NCI-H345 (cell line): ENCODE data around the gene CHDH.
A peak's percentile ranks its signal among the peaks of the same experiment; 100 is the strongest.

Experiments
- DNase-seq: peaks from one replicate; lab custom pipeline; 2025; lab: John Stamatoyannopoulos, UW

Gene CHDH

DNA sequence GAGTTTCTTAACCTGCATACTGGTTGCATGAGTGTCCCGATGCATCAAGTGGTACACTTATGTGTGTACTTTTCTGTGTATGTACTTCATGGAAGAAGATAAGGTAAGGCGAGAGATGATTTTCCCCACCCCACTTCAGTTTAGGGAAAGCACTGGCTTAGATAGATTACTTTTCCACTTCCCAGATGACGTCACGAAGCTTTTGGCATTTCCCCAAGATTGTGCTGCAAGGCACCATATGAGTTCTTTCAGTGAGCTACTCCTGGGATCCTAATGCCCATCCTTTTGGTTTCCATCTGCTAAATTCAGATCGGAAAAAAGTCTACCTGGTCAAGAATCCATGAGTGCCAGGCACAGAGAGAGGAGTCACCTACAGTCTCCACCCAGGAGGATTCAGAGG, 4.7 kb upstream of the CHDH start:
- DNase-seq: no peak

DNA sequence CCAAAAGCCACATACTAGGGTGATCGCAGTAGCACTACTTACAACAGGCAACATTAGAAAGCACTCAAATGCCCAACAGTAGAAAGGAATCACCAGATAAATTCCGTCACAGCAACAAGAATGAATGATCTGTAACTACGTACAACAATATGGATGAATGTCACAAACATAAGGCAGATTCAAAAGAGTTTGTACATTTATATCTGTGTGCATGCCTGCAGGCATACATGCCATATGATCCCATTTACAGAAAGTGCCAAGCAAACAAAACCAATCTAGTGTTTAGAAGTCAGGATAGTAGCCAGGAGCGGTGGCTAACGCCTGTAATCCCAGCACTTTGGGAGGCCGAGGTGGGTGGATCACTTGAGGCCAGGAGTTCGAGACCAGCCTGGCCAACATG, 3.7 kb upstream of the CHDH start:
- no peak for DNase-seq

DNA sequence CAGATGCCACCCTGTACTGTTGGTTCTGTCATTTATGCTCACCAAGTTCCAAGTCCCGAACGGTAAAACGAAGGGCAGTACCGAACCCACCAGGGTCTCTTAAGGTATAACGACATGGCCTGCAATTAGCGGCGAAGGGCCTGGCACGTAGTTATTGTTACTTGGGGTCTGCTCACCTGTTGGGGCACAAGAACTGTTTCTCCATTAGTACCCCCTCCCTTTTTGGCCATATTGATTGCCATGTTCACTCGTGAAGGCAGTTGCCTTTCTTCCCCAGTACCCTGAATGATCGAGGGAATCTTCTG, 584 bp upstream of the CHDH start:
- no peak for DNase-seq

DNA sequence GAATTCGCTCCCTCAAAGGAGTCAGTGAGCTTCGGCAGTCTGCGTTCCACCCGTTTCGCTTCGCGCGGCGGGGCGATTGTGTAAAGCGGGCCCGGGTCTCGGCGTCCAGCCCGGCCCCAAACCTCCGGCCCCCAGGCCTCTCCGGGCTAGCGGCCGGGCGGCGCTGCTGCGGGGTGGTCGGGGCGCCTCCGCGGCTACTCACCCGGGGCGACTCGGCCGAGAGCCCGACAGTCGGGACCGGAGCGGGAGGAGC, 412 bp downstream of the CHDH start:
- DNase-seq: no peak

DNA sequence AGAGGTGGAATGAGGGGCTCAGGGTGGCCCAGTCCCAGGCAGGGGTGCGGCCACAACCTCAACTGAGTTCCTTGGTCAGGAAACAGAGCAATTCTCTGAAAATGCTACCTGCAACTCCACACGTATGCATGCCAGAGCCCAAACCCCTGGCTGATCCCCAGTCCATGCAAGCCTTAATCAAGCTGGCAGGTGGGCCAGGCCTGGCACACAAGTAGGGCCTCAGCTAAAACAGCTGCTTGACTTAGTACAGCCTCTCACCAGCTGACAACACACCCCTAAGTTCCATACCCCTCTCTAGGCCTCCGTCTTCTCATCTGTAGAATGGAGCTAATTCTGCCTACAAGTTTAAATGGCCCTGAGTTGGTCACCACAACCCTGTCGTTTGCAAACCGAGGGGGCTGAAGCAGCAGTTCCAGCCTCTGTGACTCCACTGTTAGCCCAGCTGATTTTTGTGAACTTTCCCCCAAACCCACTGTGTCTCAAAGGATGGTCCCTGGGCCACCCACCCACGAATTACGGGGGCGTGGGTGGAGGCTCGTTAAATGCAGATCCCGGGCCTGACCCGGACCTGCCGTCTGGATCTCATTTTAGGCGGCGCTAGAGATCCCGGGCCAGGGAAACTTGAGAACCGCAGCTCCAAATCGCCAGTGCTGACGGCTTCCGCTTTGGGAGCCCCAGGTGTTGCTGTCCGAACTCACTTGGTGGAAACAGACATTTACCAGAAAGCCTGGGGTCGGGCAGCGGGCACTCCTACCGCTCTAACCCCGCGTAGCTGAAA, 927 bp downstream of the CHDH start:
- DNase-seq: peak; percentile 17

DNA sequence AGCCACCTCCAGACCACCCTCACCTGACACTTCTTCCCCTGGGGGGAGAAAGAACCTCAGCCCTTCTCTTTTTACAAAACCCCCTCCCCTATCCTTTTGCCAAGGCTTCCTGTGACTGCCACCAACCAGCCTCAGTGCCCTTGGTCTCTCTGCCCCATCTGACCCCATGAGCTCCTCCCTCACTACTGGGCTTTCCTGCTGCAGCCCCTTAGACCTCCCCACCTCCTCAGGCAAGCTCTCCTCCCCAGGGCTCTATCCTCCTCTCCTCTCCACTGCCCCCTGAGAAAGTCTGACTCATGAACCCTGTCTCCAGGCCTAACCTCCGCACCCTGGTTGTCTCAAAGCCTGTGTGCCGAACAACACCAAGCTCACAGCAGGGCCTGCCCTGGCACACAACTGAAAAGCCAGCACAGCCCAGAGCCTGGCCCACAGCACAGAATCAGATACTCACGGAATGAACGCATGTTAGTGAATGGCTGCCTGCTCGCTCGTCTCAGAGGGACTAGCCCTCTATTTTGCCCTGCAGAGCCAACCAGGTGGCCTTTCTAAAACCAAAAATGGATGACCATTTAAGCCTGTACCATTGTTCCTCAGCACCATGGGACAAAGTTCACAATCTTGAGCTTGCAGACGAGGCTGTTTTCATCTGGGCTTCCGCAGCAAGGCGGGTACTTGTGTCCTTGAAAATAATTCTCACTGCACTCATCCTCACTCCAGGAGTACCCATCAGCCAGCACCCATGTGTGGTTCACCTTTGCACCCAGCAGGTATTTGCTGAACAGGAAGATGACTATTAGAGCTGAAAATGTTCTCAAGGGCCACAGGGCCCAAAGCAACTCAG, 1.7 kb downstream of the CHDH start:
- no peak for DNase-seq

DNA sequence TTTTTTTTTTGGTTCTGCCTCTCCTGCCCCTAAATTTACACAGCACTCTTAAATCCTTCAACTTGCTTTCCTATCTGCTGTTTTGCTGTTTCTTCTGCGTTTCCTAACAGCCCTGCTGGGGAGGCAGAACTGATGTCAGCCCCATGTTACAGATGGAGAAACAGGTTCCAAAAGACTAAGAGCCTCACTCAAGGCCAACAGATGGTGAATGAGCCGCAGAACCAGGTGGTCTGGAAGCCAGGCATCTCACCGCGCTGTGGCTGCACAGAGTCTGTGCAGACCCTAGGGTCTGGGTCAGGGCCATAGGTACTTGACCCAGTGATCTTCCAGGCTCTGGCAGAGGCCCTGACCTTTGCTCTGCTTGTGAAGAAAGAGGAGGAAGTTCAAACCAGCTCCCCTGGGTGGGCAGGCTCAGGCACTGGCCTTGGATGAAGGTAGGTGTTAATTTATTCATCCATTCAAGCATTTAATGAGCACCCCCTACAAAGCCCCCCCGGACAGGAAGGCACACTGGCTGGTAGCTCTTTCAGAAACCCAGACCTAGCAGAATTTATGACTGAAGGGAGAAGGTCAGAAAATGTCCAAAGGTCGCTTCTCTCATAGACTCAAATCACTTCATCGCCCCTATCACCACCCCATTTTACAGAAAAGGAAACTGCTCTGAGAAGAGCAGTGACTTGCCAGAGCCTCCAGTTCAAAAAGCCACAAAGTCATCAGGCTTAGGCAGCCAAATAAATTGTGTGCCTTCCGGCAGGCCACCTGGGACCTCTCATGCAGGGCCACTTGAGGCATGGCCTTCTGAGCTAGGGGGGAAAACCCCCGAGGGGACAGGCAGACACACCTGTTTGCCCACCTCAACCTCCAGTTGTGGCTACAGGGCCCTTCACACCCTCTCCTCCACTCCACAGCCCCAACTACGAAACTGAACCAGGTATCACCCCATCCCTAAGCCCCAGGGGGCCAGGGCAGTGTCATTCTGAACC, 2.7 kb downstream of the CHDH start:
- no peak for DNase-seq

DNA sequence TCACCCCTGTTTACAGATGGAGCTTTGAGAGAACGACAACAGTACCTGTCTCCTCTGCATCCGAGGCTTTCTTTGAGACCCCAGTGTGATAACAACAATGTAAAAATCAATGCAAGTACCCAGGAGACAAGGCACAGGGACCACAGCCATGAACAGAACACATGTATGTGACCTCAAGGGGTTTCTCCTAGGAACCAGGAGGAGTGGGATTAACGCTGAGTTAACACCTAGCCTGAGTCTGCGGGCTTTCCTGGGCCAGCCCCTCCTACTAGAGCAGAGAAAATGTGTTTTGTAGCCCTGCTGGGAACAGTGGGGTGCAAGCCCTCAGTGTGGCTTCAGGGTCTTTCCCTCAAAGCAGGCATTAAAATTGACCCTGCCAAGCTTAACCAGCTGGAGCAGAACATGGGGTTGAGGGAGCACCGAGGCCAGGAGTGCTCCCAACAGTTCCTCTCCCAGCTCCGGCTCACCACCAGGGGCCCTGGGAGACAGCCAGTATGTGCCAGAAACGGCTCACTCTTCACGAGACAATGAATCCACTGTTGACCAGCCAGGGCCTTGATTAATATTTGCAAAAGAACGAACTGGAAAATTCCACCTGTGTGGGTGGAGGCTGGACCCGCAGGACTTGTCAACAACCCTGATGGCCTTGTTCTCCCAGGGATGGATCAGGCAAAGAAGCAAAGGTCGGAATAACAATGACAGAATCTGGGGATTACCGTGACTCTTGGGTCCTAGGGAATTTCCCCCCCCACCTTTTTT, 3.6 kb downstream of the CHDH start:
- peak; percentile 44 for DNase-seq

DNA sequence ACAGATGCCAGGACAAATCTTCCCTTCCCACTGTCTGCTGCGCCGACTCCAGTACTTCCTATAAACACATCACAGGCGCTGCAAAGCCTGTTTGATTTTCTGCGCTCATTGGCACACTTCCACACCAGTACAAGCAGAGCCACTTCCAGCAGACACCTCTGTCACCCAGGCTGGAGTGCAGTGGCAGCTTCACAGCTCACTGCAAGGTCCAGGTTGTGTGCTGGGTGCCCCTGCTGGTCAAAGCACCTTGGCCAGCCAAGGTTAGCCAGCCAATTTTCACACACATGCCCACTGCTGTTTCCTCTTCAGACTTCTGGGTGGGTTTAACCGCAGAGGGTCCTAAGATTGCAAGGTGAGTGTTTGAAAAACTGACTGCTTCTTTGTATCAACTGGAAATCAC, 4.9 kb downstream of the CHDH start:
- no peak for DNase-seq

DNA sequence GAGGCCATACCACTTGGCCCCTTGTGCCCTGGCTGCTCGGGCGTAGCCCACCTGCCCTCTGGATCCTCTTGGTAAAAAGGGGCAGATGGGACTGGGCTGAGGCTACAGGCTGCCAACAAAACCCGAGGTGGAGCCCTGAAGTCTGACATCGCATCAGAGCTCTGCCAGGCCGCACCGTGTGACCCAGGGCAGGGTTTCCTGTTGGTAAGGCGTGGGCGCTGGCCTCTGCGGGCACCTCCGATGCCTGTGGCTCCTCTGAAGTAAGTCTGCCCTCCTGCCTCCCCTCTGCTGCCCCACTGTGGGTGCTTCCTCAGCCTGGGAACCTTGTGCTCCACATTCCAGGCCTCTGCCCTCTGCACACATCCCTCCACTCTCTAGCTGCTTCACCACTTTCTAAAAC, 8.9 kb downstream of the CHDH start:
- DNase-seq: no peak

DNA sequence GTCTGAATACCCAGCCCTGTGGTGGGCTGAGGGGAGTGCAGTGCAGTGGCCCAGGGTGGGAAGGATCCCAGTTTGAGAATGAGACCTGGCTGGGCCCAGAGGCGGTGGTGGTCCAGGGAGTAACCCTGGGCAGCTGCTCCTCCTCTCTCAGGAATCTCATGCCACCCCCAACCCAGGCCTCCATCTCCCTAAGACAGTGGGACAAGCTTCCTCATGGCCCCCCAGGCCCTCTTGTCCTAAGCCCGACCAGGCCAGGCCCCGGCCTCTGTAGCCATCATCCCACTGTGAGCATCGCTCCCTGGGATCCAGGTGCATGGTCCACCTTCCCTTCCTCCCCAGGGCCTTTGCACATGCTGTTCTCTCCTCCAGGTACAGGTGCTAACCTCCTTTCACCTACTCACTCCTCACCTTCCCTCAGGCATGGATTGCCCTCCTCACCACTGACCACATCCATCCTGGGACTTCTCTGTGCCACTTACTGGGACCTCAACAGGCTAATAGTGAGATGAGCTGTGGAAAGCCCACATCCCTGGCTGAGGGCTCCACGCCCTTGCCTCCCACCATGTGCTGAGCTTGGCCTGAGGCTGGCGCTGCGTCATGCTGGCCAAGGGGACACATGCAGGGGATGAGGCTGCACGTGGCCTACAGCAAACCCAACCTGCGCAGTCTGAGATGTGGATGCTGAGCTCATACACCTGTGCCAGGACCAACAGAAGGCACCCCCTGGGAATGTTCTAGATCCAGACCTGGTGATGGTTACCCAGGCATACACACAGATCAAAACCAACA, 9.9 kb downstream of the CHDH start:
- DNase-seq: no peak

DNA sequence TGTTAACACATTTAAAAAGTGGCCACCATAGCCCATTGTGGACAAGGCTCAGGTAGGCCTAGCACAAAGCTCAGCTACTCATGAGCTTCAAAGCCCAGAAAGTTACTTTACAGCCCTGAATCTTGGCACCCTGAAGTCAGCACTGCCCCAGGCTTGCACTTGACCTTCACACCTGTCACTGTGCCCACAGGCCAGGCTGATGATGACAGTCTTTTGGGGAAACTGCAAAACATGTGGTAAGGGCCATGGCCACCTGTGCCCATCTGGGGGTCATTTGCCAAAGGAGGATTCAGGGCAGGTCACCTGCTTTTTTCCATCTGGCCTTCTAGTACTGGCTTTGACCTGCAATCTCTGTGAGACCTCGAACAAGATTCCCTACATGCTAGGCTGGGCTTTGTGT, 11.0 kb downstream of the CHDH start:
- DNase-seq: no peak

DNA sequence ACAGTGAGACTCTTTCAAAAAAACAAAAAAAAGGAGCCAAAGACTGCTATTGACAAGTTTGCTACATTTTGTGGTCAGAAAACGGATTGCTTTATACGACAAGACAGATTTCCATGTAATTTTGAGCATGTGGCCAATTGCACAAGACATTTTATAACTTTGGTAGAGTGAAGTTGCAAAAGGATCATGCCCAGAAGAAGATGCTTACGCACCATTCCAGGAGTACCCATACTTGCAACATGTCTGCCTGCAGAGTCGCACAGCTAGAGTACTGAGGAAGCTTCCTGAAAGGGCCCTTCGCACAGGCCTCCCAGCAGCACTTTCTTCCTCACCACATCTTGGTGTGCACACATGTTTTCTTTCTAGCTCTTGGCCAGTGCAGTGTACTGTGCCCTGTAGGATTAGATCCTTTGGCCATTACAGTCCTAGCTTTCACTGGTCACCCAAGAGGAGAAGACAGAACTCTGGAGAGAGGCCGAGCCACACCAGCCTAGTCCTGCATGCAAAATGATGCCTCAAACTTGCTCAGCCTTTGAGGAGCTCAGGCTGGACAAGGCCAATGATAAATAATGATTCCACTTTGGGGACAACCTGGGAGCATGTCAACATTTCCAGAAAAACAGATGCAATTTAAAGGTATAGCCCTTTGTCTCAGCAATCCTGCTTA, 11.7 kb downstream of the CHDH start:
- DNase-seq: no peak

DNA sequence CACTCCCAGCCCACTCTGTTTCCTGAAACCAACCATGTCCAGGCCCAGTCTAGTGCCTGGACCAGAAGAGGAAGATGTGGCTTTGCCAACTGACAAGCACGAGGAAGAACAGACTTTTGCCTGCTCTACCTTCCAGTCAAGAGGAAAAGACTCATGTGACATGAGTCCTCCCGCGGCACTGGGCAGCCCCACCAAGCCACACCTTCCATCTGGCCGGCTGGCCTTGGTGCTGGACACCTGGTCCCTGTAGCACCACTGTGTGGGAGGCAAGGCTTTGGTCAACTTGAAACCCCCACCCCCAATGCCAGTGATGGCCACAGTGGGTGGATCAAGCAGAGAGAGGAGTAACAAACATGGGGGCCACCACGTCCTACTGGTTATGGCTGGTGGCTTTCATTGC, 12.5 kb downstream of the CHDH start:
- DNase-seq: no peak

DNA sequence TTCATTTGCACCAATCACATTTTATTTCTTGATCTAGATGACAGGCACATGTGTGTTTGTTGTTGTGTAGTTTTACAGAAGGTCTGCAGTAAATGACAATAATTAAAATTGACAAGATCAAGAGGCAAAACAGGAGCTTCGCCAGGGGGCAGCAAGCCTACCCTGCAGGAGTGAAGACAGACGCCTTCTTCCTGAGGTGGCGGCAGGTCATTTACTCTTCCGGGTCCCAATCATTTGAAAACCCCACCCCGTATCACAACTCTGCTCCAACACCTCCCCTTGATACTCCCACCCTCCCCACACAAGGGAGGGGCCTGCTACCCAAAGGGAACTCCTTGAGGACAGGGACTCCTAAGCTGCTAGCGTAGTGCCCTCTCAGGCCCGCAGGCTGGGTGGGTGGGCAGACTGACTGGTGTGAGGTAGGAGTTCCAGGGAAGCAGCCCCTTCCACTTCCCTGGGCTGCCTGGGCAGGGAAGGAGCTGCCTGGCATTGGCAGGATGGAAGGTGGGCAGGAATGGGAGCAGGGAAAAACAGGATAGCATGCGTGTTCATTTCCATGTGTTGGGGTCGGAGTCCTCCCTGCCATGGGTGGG, 13.1 kb downstream of the CHDH start:
- no peak for DNase-seq

DNA sequence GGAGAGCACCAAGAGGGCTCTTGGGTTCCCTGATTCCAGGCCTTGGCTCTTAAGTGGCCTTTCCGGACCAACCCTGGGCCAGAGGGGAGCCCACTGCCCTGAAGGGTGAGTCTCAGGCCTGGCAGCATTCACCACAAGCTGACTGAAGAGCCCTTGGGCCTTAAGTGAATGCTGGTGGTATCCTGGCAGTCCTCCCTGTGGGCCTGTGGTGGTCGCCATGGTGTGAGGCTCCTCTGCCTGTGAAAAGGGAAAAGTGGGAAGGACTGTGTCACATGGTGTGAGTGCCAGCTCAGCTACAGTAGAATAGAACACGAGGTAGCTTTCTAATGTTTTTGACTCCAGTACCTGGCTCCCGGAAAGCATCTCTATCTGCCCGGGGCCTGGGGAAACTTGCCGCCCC, 15.3 kb downstream of the CHDH start:
- no peak for DNase-seq

DNA sequence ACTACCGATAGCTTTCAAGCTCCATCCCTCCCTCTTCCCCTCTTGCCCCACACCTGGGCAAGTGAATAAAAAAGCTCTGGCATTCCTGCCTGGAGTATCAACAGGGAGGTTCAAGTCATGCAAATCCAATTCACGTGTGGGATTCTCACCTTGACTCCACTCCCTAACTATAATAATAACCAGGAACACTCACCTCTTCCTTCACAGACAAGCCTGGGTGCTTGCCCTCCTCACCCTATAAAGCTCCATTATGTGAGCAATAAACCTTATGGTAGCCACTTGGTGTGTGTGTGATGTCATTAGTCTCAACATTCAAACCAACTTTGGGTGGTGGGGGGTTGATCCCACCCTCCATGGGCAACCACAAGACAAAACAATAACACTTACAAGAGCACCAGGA, 16.6 kb downstream of the CHDH start:
- no peak for DNase-seq

DNA sequence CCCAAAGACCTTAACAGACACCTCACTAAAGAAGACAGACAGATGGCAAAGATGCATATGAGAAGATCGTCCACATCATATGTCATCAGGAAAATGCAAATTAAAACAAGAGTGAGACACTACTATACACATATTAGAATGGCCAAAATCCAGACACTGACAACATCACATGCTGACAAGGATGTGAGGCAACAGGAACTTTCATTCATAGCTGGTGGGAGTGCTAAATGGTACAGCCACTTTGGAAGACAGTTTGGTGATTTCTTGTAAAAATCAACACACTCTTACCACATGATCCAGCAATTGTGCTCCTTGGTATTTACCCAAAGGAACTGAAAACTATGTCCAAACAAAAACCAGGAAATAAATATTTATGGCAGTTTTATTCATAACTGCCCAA, 17.6 kb downstream of the CHDH start:
- DNase-seq: no peak

DNA sequence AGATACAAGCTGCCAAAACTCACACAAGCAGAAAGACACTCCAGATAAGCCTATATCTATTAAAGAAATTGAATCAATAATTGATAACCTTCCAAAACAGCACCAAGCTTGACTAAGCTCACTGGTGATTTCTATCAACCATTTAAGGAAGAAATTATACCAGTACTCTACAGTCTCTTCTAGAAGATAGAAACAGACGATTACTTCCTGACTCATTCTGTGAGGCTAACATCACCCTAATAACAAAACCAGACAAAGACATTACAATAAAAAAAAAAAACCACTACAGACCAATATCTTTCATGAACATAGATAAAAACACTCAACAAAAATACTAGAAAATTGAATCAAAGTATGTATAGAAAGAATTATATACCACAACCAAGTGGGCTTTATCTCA, 20.2 kb downstream of the CHDH start:
- DNase-seq: no peak

DNA sequence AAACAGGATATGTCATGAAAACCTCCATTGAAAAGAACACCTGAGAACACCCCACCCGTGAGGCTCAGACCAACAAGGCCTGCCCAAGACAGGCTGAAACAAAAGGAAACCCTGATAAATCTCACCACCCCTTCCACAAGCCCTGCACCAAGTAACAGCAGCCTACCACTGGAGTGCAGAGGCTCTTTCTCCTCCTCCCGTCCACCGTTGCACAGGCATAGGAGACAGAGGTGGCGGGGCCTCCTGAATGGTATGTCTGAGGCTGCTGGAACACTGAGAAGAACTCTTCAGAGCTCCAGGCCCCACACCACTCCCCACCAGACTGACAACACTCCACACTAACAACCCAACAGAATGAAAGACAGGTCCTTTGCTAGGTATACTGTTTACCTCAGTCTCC, 21.4 kb downstream of the CHDH start:
- no peak for DNase-seq
